ENCODE measurements around the gene SRL. TPM values are rescaled to one million over a fixed set of nuclear protein-coding genes. Genes with fewer than 3 reads are reported as not detected.

SRL gene
- total RNA-seq, 1 experiment from 2014 or later: 0.11 TPM

GRCh38 chr16:4203748-4204147 is 38.1 kb downstream of the SRL start:
- Mint-ChIP-seq H3K9me3 (no peaks in the 10 kb centered on the region), H3K36me3 (no peaks in the 10 kb centered on the region), H3K4me3 (no peak overlapping the region), H3K27me3 (ENCODE audit: low read depth) (no peaks in the 10 kb centered on the region), H3K4me1 (peaks cover 2% of the 10 kb centered on the region; the same call in 1 of the 2 replicates), H3K27ac (no peak overlapping the region)
- TF ChIP-seq, protein P1, sequence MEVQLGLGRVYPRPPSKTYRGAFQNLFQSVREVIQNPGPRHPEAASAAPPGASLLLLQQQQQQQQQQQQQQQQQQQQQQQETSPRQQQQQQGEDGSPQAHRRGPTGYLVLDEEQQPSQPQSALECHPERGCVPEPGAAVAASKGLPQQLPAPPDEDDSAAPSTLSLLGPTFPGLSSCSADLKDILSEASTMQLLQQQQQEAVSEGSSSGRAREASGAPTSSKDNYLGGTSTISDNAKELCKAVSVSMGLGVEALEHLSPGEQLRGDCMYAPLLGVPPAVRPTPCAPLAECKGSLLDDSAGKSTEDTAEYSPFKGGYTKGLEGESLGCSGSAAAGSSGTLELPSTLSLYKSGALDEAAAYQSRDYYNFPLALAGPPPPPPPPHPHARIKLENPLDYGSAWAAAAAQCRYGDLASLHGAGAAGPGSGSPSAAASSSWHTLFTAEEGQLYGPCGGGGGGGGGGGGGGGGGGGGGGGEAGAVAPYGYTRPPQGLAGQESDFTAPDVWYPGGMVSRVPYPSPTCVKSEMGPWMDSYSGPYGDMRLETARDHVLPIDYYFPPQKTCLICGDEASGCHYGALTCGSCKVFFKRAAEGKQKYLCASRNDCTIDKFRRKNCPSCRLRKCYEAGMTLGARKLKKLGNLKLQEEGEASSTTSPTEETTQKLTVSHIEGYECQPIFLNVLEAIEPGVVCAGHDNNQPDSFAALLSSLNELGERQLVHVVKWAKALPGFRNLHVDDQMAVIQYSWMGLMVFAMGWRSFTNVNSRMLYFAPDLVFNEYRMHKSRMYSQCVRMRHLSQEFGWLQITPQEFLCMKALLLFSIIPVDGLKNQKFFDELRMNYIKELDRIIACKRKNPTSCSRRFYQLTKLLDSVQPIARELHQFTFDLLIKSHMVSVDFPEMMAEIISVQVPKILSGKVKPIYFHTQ (CRISPR knock-in tag; IDR thresholded peaks at IDR 0.05): no peak
- ATAC-seq: no peak
- DNase-seq (ENCODE audit: low spot score): no peak
- ChIA-PET CTCF (interaction anchor here (0.6 to 2.5 kb wide), 6 partner anchors 11 to 265 kb away, joined by 3 to 30 read pairs (median 3); no protein-coding TSS in a partner anchor), POLR2A (no interaction called here)

GRCh38 chr16:4202615-4203345 is 39.1 kb downstream of the SRL start:
- CTCF ChIA-PET: interaction anchor here (0.5 to 2.5 kb wide), 7 partner anchors 10 to 200 kb away, joined by 3 to 30 read pairs (median 4); no protein-coding TSS in a partner anchor

GRCh38 chr16:4200781-4201137 is 41.1 kb downstream of the SRL start:
- Mint-ChIP-seq H3K36me3 (no peaks in the 10 kb centered on the region), H3K27me3 (ENCODE audit: low read depth) (no peaks in the 10 kb centered on the region), H3K4me3 (no peak overlapping the region), H3K4me1 (peaks cover 2% of the 10 kb centered on the region; the same call in 1 of the 2 replicates), H3K9me3 (no peaks in the 10 kb centered on the region), H3K27ac (no peak overlapping the region)
- ChIA-PET CTCF (interaction anchor here (0.5 to 1.5 kb wide), 14 partner anchors 9 to 202 kb away, joined by 3 to 28 read pairs (median 3); no protein-coding TSS in a partner anchor), POLR2A (interaction anchor here (0.9 to 1.5 kb wide), 2 partner anchors 97 to 103 kb away, joined by 4 read pairs; no protein-coding TSS in a partner anchor)
- ATAC-seq (no peak), DNase-seq (ENCODE audit: low spot score) (no peak)
- TF ChIP-seq, protein P2, sequence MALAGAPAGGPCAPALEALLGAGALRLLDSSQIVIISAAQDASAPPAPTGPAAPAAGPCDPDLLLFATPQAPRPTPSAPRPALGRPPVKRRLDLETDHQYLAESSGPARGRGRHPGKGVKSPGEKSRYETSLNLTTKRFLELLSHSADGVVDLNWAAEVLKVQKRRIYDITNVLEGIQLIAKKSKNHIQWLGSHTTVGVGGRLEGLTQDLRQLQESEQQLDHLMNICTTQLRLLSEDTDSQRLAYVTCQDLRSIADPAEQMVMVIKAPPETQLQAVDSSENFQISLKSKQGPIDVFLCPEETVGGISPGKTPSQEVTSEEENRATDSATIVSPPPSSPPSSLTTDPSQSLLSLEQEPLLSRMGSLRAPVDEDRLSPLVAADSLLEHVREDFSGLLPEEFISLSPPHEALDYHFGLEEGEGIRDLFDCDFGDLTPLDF (CRISPR knock-in tag; IDR thresholded peaks at IDR 0.05): no peak
- TF ChIP-seq ETV6 (CRISPR knock-in tag; IDR thresholded peaks at IDR 0.05) (no peak), STAT6 (CRISPR knock-in tag; conservative IDR thresholded peaks at IDR 0.05; ENCODE audit: low read depth) (no peak), RORB (CRISPR knock-in tag; IDR thresholded peaks at IDR 0.05) (no peak), GABPB1 (CRISPR knock-in tag; IDR thresholded peaks at IDR 0.05) (no peak), MXD4 (CRISPR knock-in tag; IDR thresholded peaks at IDR 0.05; ENCODE audit: borderline replicate concordance) (no peak), ZNF416 (CRISPR knock-in tag; IDR thresholded peaks at IDR 0.05) (no peak), PRRX2 (CRISPR knock-in tag; IDR thresholded peaks at IDR 0.05) (no peak), FOXJ3 (CRISPR knock-in tag; IDR thresholded peaks at IDR 0.05; ENCODE audit: borderline replicate concordance) (no peak), TCF7 (CRISPR knock-in tag; IDR thresholded peaks at IDR 0.05; ENCODE audit: low read depth) (no peak), ZNF263 (CRISPR knock-in tag; IDR thresholded peaks at IDR 0.05; ENCODE audit: low read depth) (no peak)
- TF ChIP-seq, protein P3, sequence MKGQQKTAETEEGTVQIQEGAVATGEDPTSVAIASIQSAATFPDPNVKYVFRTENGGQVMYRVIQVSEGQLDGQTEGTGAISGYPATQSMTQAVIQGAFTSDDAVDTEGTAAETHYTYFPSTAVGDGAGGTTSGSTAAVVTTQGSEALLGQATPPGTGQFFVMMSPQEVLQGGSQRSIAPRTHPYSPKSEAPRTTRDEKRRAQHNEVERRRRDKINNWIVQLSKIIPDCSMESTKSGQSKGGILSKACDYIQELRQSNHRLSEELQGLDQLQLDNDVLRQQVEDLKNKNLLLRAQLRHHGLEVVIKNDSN (CRISPR knock-in tag; IDR thresholded peaks at IDR 0.05): no peak

More at GRCh38 chr16:4202615-4203345, 39.1 kb downstream of the SRL start:
- H3K9me3 Mint-ChIP-seq: no peaks in the 10 kb centered on the region
- H3K36me3 Mint-ChIP-seq: no peaks in the 10 kb centered on the region
- POLR2A ChIA-PET: no interaction called here
- no peak for ATAC-seq
- TF ChIP-seq ZNF263 (CRISPR knock-in tag; IDR thresholded peaks at IDR 0.05; ENCODE audit: low read depth) (no peak), GRHL2 (CRISPR knock-in tag; IDR thresholded peaks at IDR 0.05; ENCODE audit: insufficient replicate concordance, severe bottlenecking) (no peak), ELF4 (CRISPR knock-in tag; IDR thresholded peaks at IDR 0.05; ENCODE audit: low read depth) (no peak), SMAD3 (CRISPR knock-in tag; IDR thresholded peaks at IDR 0.05; ENCODE audit: borderline replicate concordance) (no peak), ZNF219 (CRISPR knock-in tag; IDR thresholded peaks at IDR 0.05; ENCODE audit: borderline replicate concordance) (no peak), ZNF138 (CRISPR knock-in tag; conservative IDR thresholded peaks at IDR 0.05) (no peak), ESRRA (CRISPR knock-in tag; IDR thresholded peaks at IDR 0.05; ENCODE audit: borderline replicate concordance) (no peak), MXD4 (CRISPR knock-in tag; IDR thresholded peaks at IDR 0.05; ENCODE audit: borderline replicate concordance) (no peak), EMX1 (CRISPR knock-in tag; IDR thresholded peaks at IDR 0.05) (no peak), ZNF671 (CRISPR knock-in tag; IDR thresholded peaks at IDR 0.05) (no peak)
- TF ChIP-seq, protein P4, sequence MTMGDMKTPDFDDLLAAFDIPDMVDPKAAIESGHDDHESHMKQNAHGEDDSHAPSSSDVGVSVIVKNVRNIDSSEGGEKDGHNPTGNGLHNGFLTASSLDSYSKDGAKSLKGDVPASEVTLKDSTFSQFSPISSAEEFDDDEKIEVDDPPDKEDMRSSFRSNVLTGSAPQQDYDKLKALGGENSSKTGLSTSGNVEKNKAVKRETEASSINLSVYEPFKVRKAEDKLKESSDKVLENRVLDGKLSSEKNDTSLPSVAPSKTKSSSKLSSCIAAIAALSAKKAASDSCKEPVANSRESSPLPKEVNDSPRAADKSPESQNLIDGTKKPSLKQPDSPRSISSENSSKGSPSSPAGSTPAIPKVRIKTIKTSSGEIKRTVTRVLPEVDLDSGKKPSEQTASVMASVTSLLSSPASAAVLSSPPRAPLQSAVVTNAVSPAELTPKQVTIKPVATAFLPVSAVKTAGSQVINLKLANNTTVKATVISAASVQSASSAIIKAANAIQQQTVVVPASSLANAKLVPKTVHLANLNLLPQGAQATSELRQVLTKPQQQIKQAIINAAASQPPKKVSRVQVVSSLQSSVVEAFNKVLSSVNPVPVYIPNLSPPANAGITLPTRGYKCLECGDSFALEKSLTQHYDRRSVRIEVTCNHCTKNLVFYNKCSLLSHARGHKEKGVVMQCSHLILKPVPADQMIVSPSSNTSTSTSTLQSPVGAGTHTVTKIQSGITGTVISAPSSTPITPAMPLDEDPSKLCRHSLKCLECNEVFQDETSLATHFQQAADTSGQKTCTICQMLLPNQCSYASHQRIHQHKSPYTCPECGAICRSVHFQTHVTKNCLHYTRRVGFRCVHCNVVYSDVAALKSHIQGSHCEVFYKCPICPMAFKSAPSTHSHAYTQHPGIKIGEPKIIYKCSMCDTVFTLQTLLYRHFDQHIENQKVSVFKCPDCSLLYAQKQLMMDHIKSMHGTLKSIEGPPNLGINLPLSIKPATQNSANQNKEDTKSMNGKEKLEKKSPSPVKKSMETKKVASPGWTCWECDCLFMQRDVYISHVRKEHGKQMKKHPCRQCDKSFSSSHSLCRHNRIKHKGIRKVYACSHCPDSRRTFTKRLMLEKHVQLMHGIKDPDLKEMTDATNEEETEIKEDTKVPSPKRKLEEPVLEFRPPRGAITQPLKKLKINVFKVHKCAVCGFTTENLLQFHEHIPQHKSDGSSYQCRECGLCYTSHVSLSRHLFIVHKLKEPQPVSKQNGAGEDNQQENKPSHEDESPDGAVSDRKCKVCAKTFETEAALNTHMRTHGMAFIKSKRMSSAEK (CRISPR knock-in tag; IDR thresholded peaks at IDR 0.05; ENCODE audit: borderline replicate concordance): no peak
- no peak for DNase-seq (ENCODE audit: low spot score)
- no peak overlapping the region for H3K27ac Mint-ChIP-seq
- H3K27me3 Mint-ChIP-seq (ENCODE audit: low read depth): no peaks in the 10 kb centered on the region
- peaks cover 2% of the 10 kb centered on the region; the same call in 1 of the 2 replicates for H3K4me1 Mint-ChIP-seq
- H3K4me3 Mint-ChIP-seq: no peak overlapping the region
